GM23248 (cell line): ENCODE data around the gene ADM.

Source experiments
- EZH2 ChIP-seq: fragments of 200-600 bp; sonication (generic); IDR thresholded peaks from 2 replicates; pipeline ENCODE4 v1.6.1; 2018; ENCODE audit warnings: antibody characterized with exemption, mild to moderate bottlenecking; ENCODE audit not compliant: insufficient read depth, poor library complexity, severe bottlenecking
- EZH2phosphoT487 ChIP-seq: fragments of 200-600 bp; sonication (generic); IDR thresholded peaks from 2 replicates; pipeline ENCODE4 v1.6.1; 2018; ENCODE audit warnings: antibody characterized with exemption, moderate library complexity, mild to moderate bottlenecking, low read depth; ENCODE audit not compliant: insufficient read depth

DNA sequence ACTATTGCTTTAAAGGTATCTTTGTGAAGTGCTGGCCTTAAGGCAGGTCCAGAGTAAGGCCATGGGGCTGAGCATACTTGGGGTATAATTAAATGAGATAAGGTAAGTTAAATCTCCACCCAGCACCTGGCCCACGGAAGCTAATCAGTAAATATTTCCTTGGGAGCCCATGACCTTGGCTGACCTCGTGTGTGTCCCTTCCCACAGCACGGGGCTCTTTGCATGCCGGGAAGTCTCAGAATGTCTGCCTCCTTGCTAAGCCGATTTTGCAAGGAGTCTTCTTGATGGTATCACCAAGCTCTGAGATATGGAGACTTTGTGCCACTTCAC, 46.5 kb downstream of the ADM start:
- TF ChIP-seq EZH2 (no peak), EZH2phosphoT487 (no peak)
